ENCODE results near the gene SDHC. TPM values are rescaled to one million over a fixed set of nuclear protein-coding genes. Genes with fewer than 3 reads are reported as not detected.

SDHC gene
- total and polyA plus RNA-seq, 2 experiments from 2014 or later = 84.4 to 107 TPM

- no peak for TF ChIP-seq REST (IDR thresholded peaks at IDR 0.05; ENCODE audit: unreplicated experiment)
- no peak for TF ChIP-seq EZH2 (IDR thresholded peaks at IDR 0.05; ENCODE audit: low read depth, unreplicated experiment)
- TF ChIP-seq, protein P1, sequence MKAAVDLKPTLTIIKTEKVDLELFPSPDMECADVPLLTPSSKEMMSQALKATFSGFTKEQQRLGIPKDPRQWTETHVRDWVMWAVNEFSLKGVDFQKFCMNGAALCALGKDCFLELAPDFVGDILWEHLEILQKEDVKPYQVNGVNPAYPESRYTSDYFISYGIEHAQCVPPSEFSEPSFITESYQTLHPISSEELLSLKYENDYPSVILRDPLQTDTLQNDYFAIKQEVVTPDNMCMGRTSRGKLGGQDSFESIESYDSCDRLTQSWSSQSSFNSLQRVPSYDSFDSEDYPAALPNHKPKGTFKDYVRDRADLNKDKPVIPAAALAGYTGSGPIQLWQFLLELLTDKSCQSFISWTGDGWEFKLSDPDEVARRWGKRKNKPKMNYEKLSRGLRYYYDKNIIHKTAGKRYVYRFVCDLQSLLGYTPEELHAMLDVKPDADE (IDR thresholded peaks at IDR 0.05) = no peak
- TF ChIP-seq ZNF114 (CRISPR knock-in tag; IDR thresholded peaks at IDR 0.05) = no peak
These were observed 53.7 kb downstream of the SDHC start, which contains the start of gene CFAP126 (continued) for GRCh38 chr1:161367684-161368400.

GRCh38 chr1:161373442-161373841 lies 59.3 kb downstream of the SDHC start:
- no peak overlapping the region for H3K27ac Mint-ChIP-seq
- no peaks in the 10 kb centered on the region for H3F3A ChIP-seq (replicated peaks; ENCODE audit: low read depth)
- H3K27me3 ChIP-seq (ENCODE audit: insufficient read depth) = no peaks in the 10 kb centered on the region
- TF ChIP-seq CTCF (conservative IDR thresholded peaks at IDR 0.05; ENCODE audit: low read depth in 2 of 2) (no peak), ZNF114 (CRISPR knock-in tag; IDR thresholded peaks at IDR 0.05) (no peak), EZH2phosphoT487 (IDR thresholded peaks at IDR 0.05; ENCODE audit: unreplicated experiment) (no peak), JUNB (IDR thresholded peaks at IDR 0.05; ENCODE audit: unreplicated experiment) (no peak), REST (IDR thresholded peaks at IDR 0.05; ENCODE audit: unreplicated experiment) (no peak), NANOG (IDR thresholded peaks at IDR 0.05; ENCODE audit: borderline replicate concordance) (no peak)
- TF ChIP-seq, protein P1 (IDR thresholded peaks at IDR 0.05) = no peak

More at GRCh38 chr1:161373442-161373841, 59.3 kb downstream of the SDHC start:
- H2AFZ ChIP-seq = no peak overlapping the region
- H4K20me1 ChIP-seq (replicated peaks; ENCODE audit: insufficient read depth) = no peaks in the 10 kb centered on the region
- Mint-ChIP-seq H3K4me1 (peaks cover 2% of the 10 kb centered on the region; the same call in 1 of the 3 replicates), H3K9me3 (no peaks in the 10 kb centered on the region), H3K36me3 (ENCODE audit: low read depth) (no peaks in the 10 kb centered on the region), H3K27me3 (ENCODE audit: insufficient read depth, low read depth, poor library complexity) (peaks cover 9% of the 10 kb centered on the region), H3K4me3 (no peak overlapping the region)
- H3K4me1 ChIP-seq (ENCODE audit: insufficient read depth) = no peaks in the 10 kb centered on the region
- no peak overlapping the region for H3K4me2 ChIP-seq
- no peaks in the 10 kb centered on the region for H3K9me2 ChIP-seq (ENCODE audit: insufficient read depth)
- no peaks in the 10 kb centered on the region for H3K36me3 ChIP-seq (ENCODE audit: insufficient read depth)
- DNase-seq (ENCODE audit: low spot score) = no peak
- H3K4me3 ChIP-seq = no peak overlapping the region
- no peak overlapping the region for H3K27ac ChIP-seq (ENCODE audit: low read depth)
- H3K79me2 ChIP-seq (replicated peaks; ENCODE audit: insufficient read depth) = no peaks in the 10 kb centered on the region
- no peak for ATAC-seq

All from GM23338 (cell line).